ENCODE results near the gene NSUN7.
"Not testable (repeated sequence)": the region's sequence is repeated elsewhere in the genome, so short reads cannot be mapped to it uniquely, and the experiment has no call there.

Gene NSUN7

GRCh38 chr4:40749717-40750460 is at the start of gene NSUN7:
Gene NSUN7 (plus strand): TSS chr4:40749955. CDS start chr4:40750694, 739 bp downstream.
- no peak for DNase-seq (ENCODE audit: low spot score)

- no peak for DNase-seq (ENCODE audit: low spot score)
Measured at GRCh38 chr4:40702137-40702799, 47.5 kb upstream of the NSUN7 start.

- DNase-seq (ENCODE audit: low spot score) = no peak
Measured at GRCh38 chr4:40702800-40703151, 47.0 kb upstream of the NSUN7 start.

GRCh38 chr4:40704073-40704472 is 45.7 kb upstream of the NSUN7 start:
- no peak for DNase-seq (ENCODE audit: low spot score)

GRCh38 chr4:40710484-40711254 is 39.1 kb upstream of the NSUN7 start:
- no peak for DNase-seq (ENCODE audit: low spot score)

GRCh38 chr4:40713001-40713400 is 36.8 kb upstream of the NSUN7 start:
- not testable (repeated sequence) for DNase-seq (ENCODE audit: low spot score)

GRCh38 chr4:40713798-40714197 is 36.0 kb upstream of the NSUN7 start:
- DNase-seq (ENCODE audit: low spot score) = no peak

- no peak for DNase-seq (ENCODE audit: low spot score)
Measured at GRCh38 chr4:40718586-40718985, 31.2 kb upstream of the NSUN7 start.

- no peak for DNase-seq (ENCODE audit: low spot score)
Measured at GRCh38 chr4:40719008-40719623, 30.6 kb upstream of the NSUN7 start.

GRCh38 chr4:40720351-40720750 is 29.4 kb upstream of the NSUN7 start:
- DNase-seq (ENCODE audit: low spot score) = no peak

GRCh38 chr4:40720916-40721315 is 28.8 kb upstream of the NSUN7 start:
- no peak for DNase-seq (ENCODE audit: low spot score)

- no peak for DNase-seq (ENCODE audit: low spot score)
Measured at GRCh38 chr4:40721730-40722171, 28.0 kb upstream of the NSUN7 start.

- peak; percentile 37 for DNase-seq (ENCODE audit: low spot score)
Measured at GRCh38 chr4:40722576-40723161, 27.1 kb upstream of the NSUN7 start.

GRCh38 chr4:40723728-40724127 is 26.0 kb upstream of the NSUN7 start:
- DNase-seq (ENCODE audit: low spot score) = no peak

- no peak for DNase-seq (ENCODE audit: low spot score)
Measured at GRCh38 chr4:40728333-40728732, 21.4 kb upstream of the NSUN7 start.

GRCh38 chr4:40729555-40729954 is 20.2 kb upstream of the NSUN7 start:
- no peak for DNase-seq (ENCODE audit: low spot score)

- DNase-seq (ENCODE audit: low spot score) = no peak
Measured at GRCh38 chr4:40730091-40730679, 19.6 kb upstream of the NSUN7 start.

GRCh38 chr4:40731361-40731760 is 18.4 kb upstream of the NSUN7 start:
- no peak for DNase-seq (ENCODE audit: low spot score)

GRCh38 chr4:40731792-40732245 is 17.9 kb upstream of the NSUN7 start:
- peak; percentile 46 for DNase-seq (ENCODE audit: low spot score)

GRCh38 chr4:40733752-40734151 is 16.0 kb upstream of the NSUN7 start:
- DNase-seq (ENCODE audit: low spot score) = no peak

- DNase-seq (ENCODE audit: low spot score) = no peak
Measured at GRCh38 chr4:40734497-40734896, 15.3 kb upstream of the NSUN7 start.

- DNase-seq (ENCODE audit: low spot score) = peak; percentile 73
Measured at GRCh38 chr4:40736910-40737309, 12.8 kb upstream of the NSUN7 start.
